K562 treated with DMSO at 1 percent for 4 hours (cell line): Measurements from ENCODE around the gene PROS1. TPM values are rescaled to one million over a fixed set of nuclear protein-coding genes. Genes with fewer than 3 reads are reported as not detected.

ENCODE experiments used
- total RNA-seq: library from RNA; unstranded; fragments of 300-600 nt; gene quantifications from 2 replicates; pipeline ENCODE4 v1.2.3, GENCODE V29; 2022; ENCODE audit not compliant: insufficient read depth

The PROS1 gene
- total RNA-seq = 18.1 and 24.4 TPM in 2 replicates

DNA sequence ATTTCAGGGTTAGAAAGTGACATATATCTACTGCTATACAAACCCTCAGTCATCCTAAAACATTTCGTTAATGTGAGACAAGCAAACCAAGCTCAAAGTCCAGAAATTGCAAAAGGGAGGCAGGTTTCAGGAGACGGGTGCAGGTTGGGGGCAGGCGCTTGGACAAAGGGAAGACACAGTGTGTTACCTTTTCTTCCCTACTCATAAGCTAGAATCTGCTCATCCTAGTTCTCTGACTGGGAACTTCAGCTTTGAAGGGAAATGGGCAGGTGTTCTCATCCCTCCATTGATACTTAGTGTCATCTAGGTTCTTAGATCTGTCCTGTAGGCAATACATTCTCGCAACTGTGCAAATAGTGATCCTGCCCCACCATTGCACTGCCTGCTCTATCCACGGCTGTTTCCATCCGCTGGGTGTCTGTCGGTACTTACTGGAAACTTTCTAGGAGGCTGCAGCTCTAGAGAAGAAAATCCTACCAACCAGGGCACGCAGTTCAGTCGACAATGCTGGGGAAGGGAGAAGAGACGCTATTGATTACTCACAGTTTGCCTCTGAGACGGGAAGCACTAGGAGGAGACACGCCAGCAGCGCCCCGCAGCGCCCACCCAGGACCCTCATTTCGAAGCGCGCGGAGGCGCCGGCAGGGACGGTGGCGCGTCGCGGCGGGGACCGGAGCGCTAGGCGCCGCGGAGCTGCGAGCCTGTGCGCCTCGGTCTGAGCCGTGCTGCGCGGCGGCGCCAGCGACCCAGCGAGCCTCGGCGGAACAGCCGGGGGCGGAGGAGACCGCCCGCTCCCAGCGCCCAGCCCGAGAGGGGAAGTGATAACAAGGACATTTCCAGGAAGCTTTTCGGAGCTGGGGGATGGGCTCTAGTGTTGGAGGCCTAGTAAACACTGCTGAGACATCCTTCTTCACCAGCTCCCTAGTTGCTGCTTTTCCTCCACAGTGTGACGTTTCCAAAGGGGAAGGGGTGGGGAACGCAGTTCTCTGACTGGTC, at the start of gene PROS1:
TSS of gene PROS1 (minus strand) at position 766 of the 996 bp plus-strand sequence. CDS start at position 619, 147 bp downstream.

DNA sequence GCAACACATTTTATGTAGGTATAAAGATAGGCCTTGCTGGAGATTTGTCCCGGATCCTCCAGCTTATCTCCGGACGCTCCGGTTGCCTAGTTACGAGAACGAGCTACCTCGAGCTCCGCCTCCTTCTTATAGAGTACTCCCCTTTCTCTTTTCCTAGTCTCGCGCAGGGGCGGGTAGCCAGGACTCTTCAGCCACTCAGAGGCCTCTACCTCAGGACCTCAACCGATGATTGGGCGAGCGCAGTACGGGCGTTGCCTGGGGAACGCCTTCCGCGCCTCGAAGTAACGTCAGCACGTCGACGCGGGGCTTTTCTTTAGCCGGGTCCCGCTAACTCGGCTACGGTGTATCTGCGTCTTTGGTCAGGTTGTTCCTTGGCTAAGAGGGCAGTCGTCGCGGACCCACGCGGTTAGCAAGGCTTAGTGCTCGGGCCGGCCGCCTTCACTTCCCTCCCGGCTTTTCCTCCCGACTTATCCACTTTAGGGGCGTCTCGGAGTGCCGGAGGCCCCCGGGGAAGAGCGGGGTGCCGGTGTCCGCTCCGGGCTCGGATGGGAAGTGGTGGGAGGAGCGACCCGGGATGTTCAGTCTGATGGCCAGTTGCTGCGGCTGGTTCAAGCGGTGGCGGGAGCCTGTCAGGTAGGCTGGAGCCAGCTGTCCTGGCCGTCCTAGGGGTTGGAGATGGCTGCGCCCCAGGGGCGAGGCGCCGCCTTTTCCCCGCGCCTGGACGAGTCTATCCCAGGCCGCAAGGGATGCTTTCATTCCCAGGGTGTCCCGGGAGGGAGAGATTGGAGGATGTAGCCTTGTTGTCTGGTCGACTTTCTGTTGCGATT, 6.4 kb upstream of the PROS1 start, which contains the start of gene ARL13B:
TSS of gene ARL13B (plus strand) at position 306 of the 827 bp plus-strand sequence. CDS start at position 575, 269 bp downstream.

Other genes with a start within 250 kb of the PROS1 start
- gene ARL13B, start 6.3 kb upstream of the PROS1 start, total RNA-seq = 8.4 and 11.6 TPM in 2 replicates
- not detected in 2 replicates for gene STX19, start 54.7 kb upstream of the PROS1 start, total RNA-seq
- 0.60 and 1.2 TPM in 2 replicates for gene DHFR2, start 89.0 kb upstream of the PROS1 start, total RNA-seq
- gene NSUN3, start 89.2 kb upstream of the PROS1 start, total RNA-seq = 8.6 and 9.8 TPM in 2 replicates